Measurements from ENCODE around the gene RIC8A. TPM values are rescaled to one million over a fixed set of nuclear protein-coding genes. Genes with fewer than 3 reads are reported as not detected.

Gene RIC8A
- polyA plus RNA-seq, 1 experiment = 242 TPM

DNA sequence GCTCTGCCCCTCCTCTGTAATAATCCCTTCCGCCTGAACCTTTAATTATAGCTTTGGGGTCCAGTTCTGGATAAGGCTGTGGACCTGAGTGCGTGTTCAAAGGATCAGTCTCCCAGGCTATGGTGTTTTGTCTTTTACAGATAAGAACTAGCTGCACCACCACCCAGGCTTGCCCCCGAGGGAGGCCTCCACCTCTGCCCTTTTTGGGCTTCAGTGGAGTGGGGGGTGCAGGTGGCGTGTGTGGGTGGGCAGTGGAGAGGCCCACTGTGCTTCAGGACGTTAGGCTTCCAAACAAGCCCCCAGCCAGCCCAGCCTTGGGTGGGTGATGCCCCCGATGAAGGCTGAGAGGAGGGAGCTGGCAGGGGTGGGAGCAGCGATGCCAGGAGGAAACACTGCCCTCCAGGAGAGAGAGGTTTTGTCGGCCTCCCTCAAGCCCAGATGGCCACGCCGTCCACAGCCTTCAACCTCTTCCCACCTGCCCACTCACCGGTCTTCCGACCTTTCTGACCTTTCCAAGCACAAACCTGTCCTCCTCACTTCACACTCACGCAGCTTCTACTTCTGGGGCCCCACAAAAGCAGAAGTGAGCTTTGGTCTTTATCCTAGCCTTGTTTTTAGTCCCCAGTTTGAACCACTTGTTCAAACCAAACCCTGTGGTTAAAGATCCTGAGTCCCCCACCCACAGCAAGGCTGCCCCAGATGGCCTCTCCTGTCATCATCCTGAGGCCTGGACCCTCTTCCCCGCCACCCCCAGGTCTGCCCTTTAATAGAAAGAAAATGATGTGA, 49.6 kb downstream of the RIC8A start:
- no peak for DNase-seq (ENCODE audit: low read depth)
- TF ChIP-seq CTCF (IDR thresholded peaks at IDR 0.05; ENCODE audit: insufficient read depth, low read depth, low read length) = no peak
- ChIA-PET CTCF (interaction anchor here (0.5 kb wide), 1 partner anchor 106 kb away, joined by 5 read pairs; no protein-coding TSS in a partner anchor), POLR2A (no interaction called here)
- Histone ChIP-seq H3K36me3 (ENCODE audit: control insufficient read depth, insufficient read depth, low read length) (peaks cover 11% of the 10 kb centered on the region), H3K27me3 (ENCODE audit: control insufficient read depth, insufficient read depth, low read length) (peaks cover 4% of the 10 kb centered on the region), H3K4me3 (ENCODE audit: low read depth, low read length) (no peak overlapping the region)

GRCh38 chr11:257766-258493, 50.4 kb downstream of the RIC8A start:
- DNase-seq (ENCODE audit: low read depth) = no peak
- POLR2A ChIA-PET = interaction anchor here (0.7 kb wide), 1 partner anchor 311 kb away, joined by 16 read pairs; no protein-coding TSS in a partner anchor

GRCh38 chr11:259413-259812, 51.9 kb downstream of the RIC8A start:
- Histone ChIP-seq H3K27me3 (ENCODE audit: control insufficient read depth, insufficient read depth, low read length) (peaks cover 4% of the 10 kb centered on the region), H3K4me3 (ENCODE audit: low read depth, low read length) (no peak overlapping the region), H3K36me3 (ENCODE audit: control insufficient read depth, insufficient read depth, low read length) (no peaks in the 10 kb centered on the region)
- no peak for TF ChIP-seq CTCF (IDR thresholded peaks at IDR 0.05; ENCODE audit: insufficient read depth, low read depth, low read length)
- POLR2A ChIA-PET = no interaction called here
- DNase-seq (ENCODE audit: low read depth) = no peak
- CTCF ChIA-PET = interaction anchor here (5.1 kb wide), 1 partner anchor 8 kb away, joined by 38 read pairs; no protein-coding TSS in a partner anchor

More at GRCh38 chr11:257766-258493, 50.4 kb downstream of the RIC8A start:
- TF ChIP-seq CTCF (IDR thresholded peaks at IDR 0.05; ENCODE audit: insufficient read depth, low read depth, low read length) = no peak
- Histone ChIP-seq H3K27me3 (ENCODE audit: control insufficient read depth, insufficient read depth, low read length) (peaks cover 4% of the 10 kb centered on the region), H3K36me3 (ENCODE audit: control insufficient read depth, insufficient read depth, low read length) (peaks cover 7% of the 10 kb centered on the region), H3K4me3 (ENCODE audit: low read depth, low read length) (no peak overlapping the region)
- CTCF ChIA-PET = interaction anchor here (0.5 to 5.1 kb wide), 2 partner anchors 6 to 105 kb away, joined by 5 to 38 read pairs; no protein-coding TSS in a partner anchor

- Histone ChIP-seq H3K27me3 (ENCODE audit: control insufficient read depth, insufficient read depth, low read length) (peaks cover 4% of the 10 kb centered on the region), H3K36me3 (ENCODE audit: control insufficient read depth, insufficient read depth, low read length) (no peaks in the 10 kb centered on the region), H3K4me3 (ENCODE audit: low read depth, low read length) (no peak overlapping the region)
- CTCF ChIA-PET = interaction anchor here (0.6 to 5.1 kb wide), 2 partner anchors 10 to 195 kb away, joined by 3 to 38 read pairs; no protein-coding TSS in a partner anchor
- DNase-seq (ENCODE audit: low read depth) = no peak
- POLR2A ChIA-PET = no interaction called here
- no peak for TF ChIP-seq CTCF (IDR thresholded peaks at IDR 0.05; ENCODE audit: insufficient read depth, low read depth, low read length)
Measured at GRCh38 chr11:261624-262023, 54.1 kb downstream of the RIC8A start.

Other genes starting within 250 kb of the RIC8A start
- not detected in 2 replicates for gene SCGB1C1, start 14.6 kb upstream of the RIC8A start, polyA plus RNA-seq (2011; rRNA removed)
- 69.5 and 111 TPM in 2 replicates for gene BET1L, start 309 bp upstream of the RIC8A start, polyA plus RNA-seq (2011; rRNA removed)
- gene SIRT3, start 28.6 kb downstream of the RIC8A start, polyA plus RNA-seq (2011; rRNA removed) = 18.8 and 22.2 TPM in 2 replicates
- 158 and 187 TPM in 2 replicates for gene PSMD13, start 29.3 kb downstream of the RIC8A start, polyA plus RNA-seq (2011; rRNA removed)
- gene NLRP6, start 70.7 kb downstream of the RIC8A start, polyA plus RNA-seq (2011; rRNA removed) = not detected in 2 replicates
- 7.4 and 13.2 TPM in 2 replicates for gene PGGHG, start 81.4 kb downstream of the RIC8A start, polyA plus RNA-seq (2011; rRNA removed)
- gene IFITM5, start 91.8 kb downstream of the RIC8A start, polyA plus RNA-seq (2011; rRNA removed) = not detected in 2 replicates
- 456 and 813 TPM in 2 replicates for gene IFITM2, start 100.1 kb downstream of the RIC8A start, polyA plus RNA-seq (2011; rRNA removed)
- 566 and 660 TPM in 2 replicates for gene IFITM1, start 106.3 kb downstream of the RIC8A start, polyA plus RNA-seq (2011; rRNA removed)
- gene IFITM3, start 113.2 kb downstream of the RIC8A start, polyA plus RNA-seq (2011; rRNA removed) = 989 and 1,538 TPM in 2 replicates
- gene B4GALNT4, start 161.8 kb downstream of the RIC8A start, polyA plus RNA-seq (2011; rRNA removed) = 3.0 and 5.4 TPM in 2 replicates
- 0.42 and 0.86 TPM in 2 replicates for gene PKP3, start 186.5 kb downstream of the RIC8A start, polyA plus RNA-seq (2011; rRNA removed)
- 21.1 and 29.2 TPM in 2 replicates for gene SIGIRR, start 207.3 kb downstream of the RIC8A start, polyA plus RNA-seq (2011; rRNA removed)
- gene ANO9, start 234.3 kb downstream of the RIC8A start, polyA plus RNA-seq (2011; rRNA removed) = not detected in 2 replicates
- 18.1 and 25.8 TPM in 2 replicates for gene PTDSS2, start 242.6 kb downstream of the RIC8A start, polyA plus RNA-seq (2011; rRNA removed)